ENCODE data around the gene PACSIN2. TPM values are rescaled to one million over a fixed set of nuclear protein-coding genes. Genes with fewer than 3 reads are reported as not detected.

The PACSIN2 gene
- total and polyA plus RNA-seq, 2 of the 13 experiments (the other 11 are each of a cell fraction or from before 2014, with no cell fraction given): 54.1 to 68.8 TPM

DNA sequence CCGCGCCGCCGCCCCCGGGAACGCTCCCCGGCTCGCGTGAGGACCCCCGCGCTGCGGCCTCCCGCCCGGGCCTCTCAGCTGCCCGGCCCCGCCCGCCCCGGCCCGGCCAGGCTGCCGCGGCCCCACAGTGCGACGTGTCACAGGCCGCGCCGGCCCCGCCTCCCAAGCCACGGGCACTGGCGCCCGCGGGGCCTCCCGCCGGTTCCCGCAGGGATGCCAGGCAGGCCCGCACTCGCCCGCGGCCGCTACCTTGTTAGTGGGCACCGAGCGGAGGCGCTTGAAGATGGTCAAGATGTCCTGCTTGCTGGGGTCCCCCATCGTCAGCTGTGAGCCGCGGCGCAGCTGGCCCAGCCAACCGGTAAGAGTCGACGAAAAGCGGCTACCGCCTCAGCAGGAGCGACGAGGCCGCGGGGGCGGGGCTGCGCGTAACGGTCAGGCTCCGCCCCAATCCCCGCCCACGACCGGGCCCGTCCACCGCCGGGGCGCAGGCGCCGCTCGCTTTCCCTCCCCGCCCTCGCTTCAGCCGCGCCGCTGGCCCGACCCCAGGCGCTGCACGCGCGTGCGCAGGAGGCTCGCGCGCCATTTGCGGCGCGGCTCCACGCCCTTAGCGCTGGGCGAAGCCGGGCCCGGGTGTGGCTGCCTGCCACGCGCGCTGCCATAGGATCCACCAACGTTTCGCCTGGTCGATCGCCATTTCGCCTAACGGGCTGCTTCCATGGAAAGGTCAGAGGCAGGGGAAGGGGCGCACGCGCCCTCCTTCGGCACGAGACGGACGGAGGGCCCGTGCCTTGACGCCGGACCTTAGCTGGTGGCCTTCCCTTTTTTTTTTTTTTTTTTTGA lies 157.9 kb downstream of the PACSIN2 start, which contains the start of gene ARFGAP3 (continued):
- TF ChIP-seq, protein P1, sequence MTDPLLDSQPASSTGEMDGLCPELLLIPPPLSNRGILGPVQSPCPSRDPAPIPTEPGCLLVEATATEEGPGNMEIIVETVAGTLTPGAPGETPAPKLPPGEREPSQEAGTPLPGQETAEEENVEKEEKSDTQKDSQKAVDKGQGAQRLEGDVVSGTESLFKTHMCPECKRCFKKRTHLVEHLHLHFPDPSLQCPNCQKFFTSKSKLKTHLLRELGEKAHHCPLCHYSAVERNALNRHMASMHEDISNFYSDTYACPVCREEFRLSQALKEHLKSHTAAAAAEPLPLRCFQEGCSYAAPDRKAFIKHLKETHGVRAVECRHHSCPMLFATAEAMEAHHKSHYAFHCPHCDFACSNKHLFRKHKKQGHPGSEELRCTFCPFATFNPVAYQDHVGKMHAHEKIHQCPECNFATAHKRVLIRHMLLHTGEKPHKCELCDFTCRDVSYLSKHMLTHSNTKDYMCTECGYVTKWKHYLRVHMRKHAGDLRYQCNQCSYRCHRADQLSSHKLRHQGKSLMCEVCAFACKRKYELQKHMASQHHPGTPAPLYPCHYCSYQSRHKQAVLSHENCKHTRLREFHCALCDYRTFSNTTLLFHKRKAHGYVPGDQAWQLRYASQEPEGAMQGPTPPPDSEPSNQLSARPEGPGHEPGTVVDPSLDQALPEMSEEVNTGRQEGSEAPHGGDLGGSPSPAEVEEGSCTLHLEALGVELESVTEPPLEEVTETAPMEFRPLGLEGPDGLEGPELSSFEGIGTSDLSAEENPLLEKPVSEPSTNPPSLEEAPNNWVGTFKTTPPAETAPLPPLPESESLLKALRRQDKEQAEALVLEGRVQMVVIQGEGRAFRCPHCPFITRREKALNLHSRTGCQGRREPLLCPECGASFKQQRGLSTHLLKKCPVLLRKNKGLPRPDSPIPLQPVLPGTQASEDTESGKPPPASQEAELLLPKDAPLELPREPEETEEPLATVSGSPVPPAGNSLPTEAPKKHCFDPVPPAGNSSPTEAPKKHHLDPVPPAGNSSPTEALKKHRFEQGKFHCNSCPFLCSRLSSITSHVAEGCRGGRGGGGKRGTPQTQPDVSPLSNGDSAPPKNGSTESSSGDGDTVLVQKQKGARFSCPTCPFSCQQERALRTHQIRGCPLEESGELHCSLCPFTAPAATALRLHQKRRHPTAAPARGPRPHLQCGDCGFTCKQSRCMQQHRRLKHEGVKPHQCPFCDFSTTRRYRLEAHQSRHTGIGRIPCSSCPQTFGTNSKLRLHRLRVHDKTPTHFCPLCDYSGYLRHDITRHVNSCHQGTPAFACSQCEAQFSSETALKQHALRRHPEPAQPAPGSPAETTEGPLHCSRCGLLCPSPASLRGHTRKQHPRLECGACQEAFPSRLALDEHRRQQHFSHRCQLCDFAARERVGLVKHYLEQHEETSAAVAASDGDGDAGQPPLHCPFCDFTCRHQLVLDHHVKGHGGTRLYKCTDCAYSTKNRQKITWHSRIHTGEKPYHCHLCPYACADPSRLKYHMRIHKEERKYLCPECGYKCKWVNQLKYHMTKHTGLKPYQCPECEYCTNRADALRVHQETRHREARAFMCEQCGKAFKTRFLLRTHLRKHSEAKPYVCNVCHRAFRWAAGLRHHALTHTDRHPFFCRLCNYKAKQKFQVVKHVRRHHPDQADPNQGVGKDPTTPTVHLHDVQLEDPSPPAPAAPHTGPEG (CRISPR knock-in tag; IDR thresholded peaks at IDR 0.05): peak; percentile 92
- TF ChIP-seq KDM2A (CRISPR knock-in tag; IDR thresholded peaks at IDR 0.05; ENCODE audit: borderline replicate concordance, low read depth): peak; percentile 82
- TF ChIP-seq NCOA2 (CRISPR knock-in tag; IDR thresholded peaks at IDR 0.05): no peak
- TF ChIP-seq ZFP82 (CRISPR knock-in tag; IDR thresholded peaks at IDR 0.05; ENCODE audit: borderline replicate concordance): peak; percentile 97; the same call in 1 of the 2 replicates
- TF ChIP-seq PITX1 (CRISPR knock-in tag; IDR thresholded peaks at IDR 0.05): no peak
- TF ChIP-seq RAD21 (CRISPR knock-in tag; IDR thresholded peaks at IDR 0.05): no peak; the same call in 1 of the 2 replicates
- TF ChIP-seq KMT2B (CRISPR knock-in tag; IDR thresholded peaks at IDR 0.05): peak; percentile 41
- TF ChIP-seq ZSCAN31 (CRISPR knock-in tag; IDR thresholded peaks at IDR 0.05; ENCODE audit: low read depth): peak; percentile 94
- TF ChIP-seq ZFP36L1 (CRISPR knock-in tag; IDR thresholded peaks at IDR 0.05): peak; percentile 86; the same call in 1 of the 2 replicates
- TF ChIP-seq ZNF510 (CRISPR knock-in tag; IDR thresholded peaks at IDR 0.05; ENCODE audit: low read depth): peak; percentile 64; the same call in 1 of the 2 replicates
- TF ChIP-seq MTA1 (CRISPR knock-in tag; IDR thresholded peaks at IDR 0.05; ENCODE audit: borderline replicate concordance): peak; percentile 49; the same call in 1 of the 2 replicates
- TF ChIP-seq, protein P2, sequence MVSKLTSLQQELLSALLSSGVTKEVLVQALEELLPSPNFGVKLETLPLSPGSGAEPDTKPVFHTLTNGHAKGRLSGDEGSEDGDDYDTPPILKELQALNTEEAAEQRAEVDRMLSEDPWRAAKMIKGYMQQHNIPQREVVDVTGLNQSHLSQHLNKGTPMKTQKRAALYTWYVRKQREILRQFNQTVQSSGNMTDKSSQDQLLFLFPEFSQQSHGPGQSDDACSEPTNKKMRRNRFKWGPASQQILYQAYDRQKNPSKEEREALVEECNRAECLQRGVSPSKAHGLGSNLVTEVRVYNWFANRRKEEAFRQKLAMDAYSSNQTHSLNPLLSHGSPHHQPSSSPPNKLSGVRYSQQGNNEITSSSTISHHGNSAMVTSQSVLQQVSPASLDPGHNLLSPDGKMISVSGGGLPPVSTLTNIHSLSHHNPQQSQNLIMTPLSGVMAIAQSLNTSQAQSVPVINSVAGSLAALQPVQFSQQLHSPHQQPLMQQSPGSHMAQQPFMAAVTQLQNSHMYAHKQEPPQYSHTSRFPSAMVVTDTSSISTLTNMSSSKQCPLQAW (CRISPR knock-in tag; IDR thresholded peaks at IDR 0.05): 0 out of 2 replicates have a peak, but pooled peaks have one; percentile 26
- peak; percentile 72; the same call in 1 of the 2 replicates for TF ChIP-seq ZNF101 (CRISPR knock-in tag; IDR thresholded peaks at IDR 0.05; ENCODE audit: borderline replicate concordance, low read depth)
- TF ChIP-seq, protein P3, sequence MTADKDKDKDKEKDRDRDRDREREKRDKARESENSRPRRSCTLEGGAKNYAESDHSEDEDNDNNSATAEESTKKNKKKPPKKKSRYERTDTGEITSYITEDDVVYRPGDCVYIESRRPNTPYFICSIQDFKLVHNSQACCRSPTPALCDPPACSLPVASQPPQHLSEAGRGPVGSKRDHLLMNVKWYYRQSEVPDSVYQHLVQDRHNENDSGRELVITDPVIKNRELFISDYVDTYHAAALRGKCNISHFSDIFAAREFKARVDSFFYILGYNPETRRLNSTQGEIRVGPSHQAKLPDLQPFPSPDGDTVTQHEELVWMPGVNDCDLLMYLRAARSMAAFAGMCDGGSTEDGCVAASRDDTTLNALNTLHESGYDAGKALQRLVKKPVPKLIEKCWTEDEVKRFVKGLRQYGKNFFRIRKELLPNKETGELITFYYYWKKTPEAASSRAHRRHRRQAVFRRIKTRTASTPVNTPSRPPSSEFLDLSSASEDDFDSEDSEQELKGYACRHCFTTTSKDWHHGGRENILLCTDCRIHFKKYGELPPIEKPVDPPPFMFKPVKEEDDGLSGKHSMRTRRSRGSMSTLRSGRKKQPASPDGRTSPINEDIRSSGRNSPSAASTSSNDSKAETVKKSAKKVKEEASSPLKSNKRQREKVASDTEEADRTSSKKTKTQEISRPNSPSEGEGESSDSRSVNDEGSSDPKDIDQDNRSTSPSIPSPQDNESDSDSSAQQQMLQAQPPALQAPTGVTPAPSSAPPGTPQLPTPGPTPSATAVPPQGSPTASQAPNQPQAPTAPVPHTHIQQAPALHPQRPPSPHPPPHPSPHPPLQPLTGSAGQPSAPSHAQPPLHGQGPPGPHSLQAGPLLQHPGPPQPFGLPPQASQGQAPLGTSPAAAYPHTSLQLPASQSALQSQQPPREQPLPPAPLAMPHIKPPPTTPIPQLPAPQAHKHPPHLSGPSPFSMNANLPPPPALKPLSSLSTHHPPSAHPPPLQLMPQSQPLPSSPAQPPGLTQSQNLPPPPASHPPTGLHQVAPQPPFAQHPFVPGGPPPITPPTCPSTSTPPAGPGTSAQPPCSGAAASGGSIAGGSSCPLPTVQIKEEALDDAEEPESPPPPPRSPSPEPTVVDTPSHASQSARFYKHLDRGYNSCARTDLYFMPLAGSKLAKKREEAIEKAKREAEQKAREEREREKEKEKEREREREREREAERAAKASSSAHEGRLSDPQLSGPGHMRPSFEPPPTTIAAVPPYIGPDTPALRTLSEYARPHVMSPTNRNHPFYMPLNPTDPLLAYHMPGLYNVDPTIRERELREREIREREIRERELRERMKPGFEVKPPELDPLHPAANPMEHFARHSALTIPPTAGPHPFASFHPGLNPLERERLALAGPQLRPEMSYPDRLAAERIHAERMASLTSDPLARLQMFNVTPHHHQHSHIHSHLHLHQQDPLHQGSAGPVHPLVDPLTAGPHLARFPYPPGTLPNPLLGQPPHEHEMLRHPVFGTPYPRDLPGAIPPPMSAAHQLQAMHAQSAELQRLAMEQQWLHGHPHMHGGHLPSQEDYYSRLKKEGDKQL (CRISPR knock-in tag; IDR thresholded peaks at IDR 0.05; ENCODE audit: low read depth): no peak
